Measurements from ENCODE around the gene PEPD. TPM values are rescaled to one million over a fixed set of nuclear protein-coding genes. Genes with fewer than 3 reads are reported as not detected.

PEPD gene
- total RNA-seq, 2 donors from 2014 or later = 52.2 to 67.9 TPM

DNA sequence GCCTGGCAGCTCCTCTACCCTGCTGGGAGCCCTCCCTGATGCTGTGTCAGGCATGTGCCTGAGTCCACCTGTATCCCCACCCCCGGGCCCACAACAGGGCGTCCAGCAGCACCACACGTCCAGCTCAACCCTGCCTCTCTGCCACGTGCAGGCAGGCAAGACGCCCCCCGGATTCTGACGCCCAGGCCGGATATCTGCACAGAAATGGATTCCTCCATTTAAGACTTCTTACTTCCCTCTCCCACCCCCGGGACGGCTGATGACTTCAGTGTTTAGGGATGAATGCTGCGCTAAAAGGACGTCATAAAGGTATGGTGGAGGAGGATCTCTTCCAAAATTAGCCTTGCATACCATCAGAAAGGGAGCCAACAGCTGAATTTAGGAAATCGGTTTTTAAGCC, 10.2 kb downstream of the PEPD start:
- Histone ChIP-seq H3K9me3 (ENCODE audit: control insufficient read depth, low read length) (no peaks in the 10 kb centered on the region), H3K4me3 (ENCODE audit: low read length) (no peak overlapping the region), H3K4me1 (ENCODE audit: control insufficient read depth, insufficient read depth, low read length) (no peaks in the 10 kb centered on the region), H3K9ac (ENCODE audit: extremely low read depth, low read length, poor library complexity, severe bottlenecking) (no peak overlapping the region), H3K27me3 (ENCODE audit: control insufficient read depth, insufficient read depth, low read length, poor library complexity, severe bottlenecking) (no peaks in the 10 kb centered on the region), H3K27ac (ENCODE audit: low read depth, low read length) (no peak overlapping the region), H3K36me3 (ENCODE audit: control insufficient read depth, insufficient read depth, low read length) (peaks cover 6% of the 10 kb centered on the region)
- DNase-seq = no peak
- Mint-ChIP-seq H3K4me3 (no peak overlapping the region), H3K9me3 (no peaks in the 10 kb centered on the region), H3K36me3 (ENCODE audit: low read depth) (peaks cover 5% of the 10 kb centered on the region), H3K27me3 (ENCODE audit: insufficient read depth) (no peaks in the 10 kb centered on the region), H3K27ac (no peak overlapping the region), H3K4me1 (no peaks in the 10 kb centered on the region)
- 85 to 89% methylated on average over 4 to 13 of the region's 13 CpGs for WGBS, 2 experiments (ENCODE audit: insufficient coverage in 1 of 2, insufficient read length in 1 of 2)
- TF ChIP-seq, protein P1, sequence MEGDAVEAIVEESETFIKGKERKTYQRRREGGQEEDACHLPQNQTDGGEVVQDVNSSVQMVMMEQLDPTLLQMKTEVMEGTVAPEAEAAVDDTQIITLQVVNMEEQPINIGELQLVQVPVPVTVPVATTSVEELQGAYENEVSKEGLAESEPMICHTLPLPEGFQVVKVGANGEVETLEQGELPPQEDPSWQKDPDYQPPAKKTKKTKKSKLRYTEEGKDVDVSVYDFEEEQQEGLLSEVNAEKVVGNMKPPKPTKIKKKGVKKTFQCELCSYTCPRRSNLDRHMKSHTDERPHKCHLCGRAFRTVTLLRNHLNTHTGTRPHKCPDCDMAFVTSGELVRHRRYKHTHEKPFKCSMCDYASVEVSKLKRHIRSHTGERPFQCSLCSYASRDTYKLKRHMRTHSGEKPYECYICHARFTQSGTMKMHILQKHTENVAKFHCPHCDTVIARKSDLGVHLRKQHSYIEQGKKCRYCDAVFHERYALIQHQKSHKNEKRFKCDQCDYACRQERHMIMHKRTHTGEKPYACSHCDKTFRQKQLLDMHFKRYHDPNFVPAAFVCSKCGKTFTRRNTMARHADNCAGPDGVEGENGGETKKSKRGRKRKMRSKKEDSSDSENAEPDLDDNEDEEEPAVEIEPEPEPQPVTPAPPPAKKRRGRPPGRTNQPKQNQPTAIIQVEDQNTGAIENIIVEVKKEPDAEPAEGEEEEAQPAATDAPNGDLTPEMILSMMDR (conservative IDR thresholded peaks at IDR 0.05) = no peak

DNA sequence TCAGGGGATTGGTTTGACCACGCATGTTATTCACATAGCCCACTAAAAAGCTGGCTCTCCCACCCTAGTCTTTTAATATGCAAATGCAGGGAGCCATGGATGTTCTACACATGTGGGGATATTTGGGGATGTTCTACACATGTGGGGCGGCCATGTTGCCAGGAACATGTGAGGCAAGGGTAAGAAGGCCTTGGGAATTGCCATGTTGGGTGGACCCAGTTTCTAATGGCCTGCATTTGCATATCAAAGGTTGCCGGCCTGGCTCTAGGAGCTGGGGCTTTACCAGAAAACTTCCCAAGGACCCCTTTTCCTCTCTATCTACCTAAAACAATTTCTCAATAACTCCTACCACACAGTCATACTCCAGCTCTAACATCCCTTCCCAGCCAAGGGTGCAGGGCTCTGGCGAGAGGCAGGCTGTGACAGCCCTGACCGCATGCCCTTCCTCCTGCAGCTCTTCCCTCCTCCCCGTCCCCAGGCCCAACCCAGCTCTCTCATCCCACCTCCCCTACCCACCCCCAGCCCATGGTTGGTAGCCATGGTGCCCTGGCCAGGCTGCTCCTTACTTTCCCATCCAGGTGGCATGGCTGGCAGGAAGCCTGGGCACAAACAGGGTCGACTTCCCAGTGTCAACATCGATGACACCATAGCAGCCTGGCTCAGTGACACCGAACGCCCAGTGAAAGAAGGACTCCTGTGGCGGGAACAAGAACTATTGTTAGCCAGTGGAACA, 11.0 kb downstream of the PEPD start:
- WGBS, 2 experiments (ENCODE audit: insufficient coverage in 1 of 2, insufficient read length in 1 of 2) = 77 to 91% methylated on average over 8 to 11 of the region's 11 CpGs
- H3K9me3 Mint-ChIP-seq = no peaks in the 10 kb centered on the region

DNA sequence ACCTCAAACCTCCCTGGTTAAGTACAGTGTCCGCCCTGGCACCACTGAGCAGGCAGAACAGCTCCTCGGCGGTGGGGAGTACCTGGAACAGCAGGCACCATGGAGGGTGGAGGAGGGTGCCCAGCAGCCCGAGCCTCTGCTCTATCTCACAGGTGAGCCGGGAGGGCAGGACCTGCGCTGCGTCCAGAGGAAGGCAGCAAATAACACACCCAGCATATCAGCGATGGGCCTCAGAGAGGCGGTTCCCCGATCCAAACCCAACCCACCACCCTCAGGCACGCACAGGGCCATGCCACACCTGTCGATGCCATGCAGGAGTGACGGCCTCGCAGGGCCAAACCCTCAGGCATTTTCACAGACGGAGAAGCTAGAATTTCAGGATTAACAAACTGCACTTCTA, 11.8 kb downstream of the PEPD start:
- no peaks in the 10 kb centered on the region for H3K27me3 Mint-ChIP-seq (ENCODE audit: insufficient read depth)
- Histone ChIP-seq H3K4me3 (ENCODE audit: low read length) (no peak overlapping the region), H3K9me3 (ENCODE audit: control insufficient read depth, low read length) (no peaks in the 10 kb centered on the region), H3K4me1 (ENCODE audit: control insufficient read depth, insufficient read depth, low read length) (no peaks in the 10 kb centered on the region), H3K9ac (ENCODE audit: extremely low read depth, low read length, poor library complexity, severe bottlenecking) (no peak overlapping the region), H3K27me3 (ENCODE audit: control insufficient read depth, insufficient read depth, low read length, poor library complexity, severe bottlenecking) (no peaks in the 10 kb centered on the region), H3K36me3 (ENCODE audit: control insufficient read depth, insufficient read depth, low read length) (peaks cover 6% of the 10 kb centered on the region), H3K27ac (ENCODE audit: low read depth, low read length) (no peak overlapping the region)
- H3K4me3 Mint-ChIP-seq = no peak overlapping the region
- H3K27ac Mint-ChIP-seq = no peak overlapping the region
- H3K4me1 Mint-ChIP-seq = no peaks in the 10 kb centered on the region
- H3K36me3 Mint-ChIP-seq (ENCODE audit: low read depth) = peaks cover 5% of the 10 kb centered on the region
- DNase-seq = no peak
- no peaks in the 10 kb centered on the region for H3K9me3 Mint-ChIP-seq
- TF ChIP-seq, protein P1 (conservative IDR thresholded peaks at IDR 0.05) = no peak
- WGBS, 2 experiments (ENCODE audit: insufficient coverage in 1 of 2, insufficient read length in 1 of 2) = 80 to 91% methylated on average over 4 to 15 of the region's 15 CpGs

More for the DNA sequence above, 11.0 kb downstream of the PEPD start:
- H3K36me3 Mint-ChIP-seq (ENCODE audit: low read depth) = peaks cover 5% of the 10 kb centered on the region
- TF ChIP-seq, protein P1 (conservative IDR thresholded peaks at IDR 0.05) = no peak
- Histone ChIP-seq H3K27me3 (ENCODE audit: control insufficient read depth, insufficient read depth, low read length, poor library complexity, severe bottlenecking) (no peaks in the 10 kb centered on the region), H3K9ac (ENCODE audit: extremely low read depth, low read length, poor library complexity, severe bottlenecking) (no peak overlapping the region), H3K36me3 (ENCODE audit: control insufficient read depth, insufficient read depth, low read length) (peaks cover 6% of the 10 kb centered on the region), H3K27ac (ENCODE audit: low read depth, low read length) (no peak overlapping the region), H3K9me3 (ENCODE audit: control insufficient read depth, low read length) (no peaks in the 10 kb centered on the region), H3K4me1 (ENCODE audit: control insufficient read depth, insufficient read depth, low read length) (no peaks in the 10 kb centered on the region), H3K4me3 (ENCODE audit: low read length) (no peak overlapping the region)
- no peak overlapping the region for H3K27ac Mint-ChIP-seq
- DNase-seq = no peak
- no peak overlapping the region for H3K4me3 Mint-ChIP-seq
- no peaks in the 10 kb centered on the region for H3K27me3 Mint-ChIP-seq (ENCODE audit: insufficient read depth)
- no peaks in the 10 kb centered on the region for H3K4me1 Mint-ChIP-seq

All from endodermal cell (in vitro differentiated cells).